ENCODE measurements around the gene PRKD2. TPM values are rescaled to one million over a fixed set of nuclear protein-coding genes. Genes with fewer than 3 reads are reported as not detected.
A peak's percentile ranks its signal among the peaks of the same experiment; 100 is the strongest.

The PRKD2 gene
- total and polyA plus RNA-seq, 8 donors = 7.0 to 50.6 (median 26.3) TPM

GRCh38 chr19:46710687-46711086, 6.2 kb downstream of the PRKD2 start:
- 78 to 85% (median 83%) methylated on average over 22 to 25 of the region's 25 CpGs for whole genome bisulfite sequencing, 5 donors
- Histone ChIP-seq H3K27ac (no peak overlapping the region), H3K27me3 (no peaks in the 10 kb centered on the region), H3K36me3 (peaks cover 25 to 64% (median 58%) of the 10 kb centered on the region in 4 donors), H3K4me1 (peaks cover 11 to 22% (median 19%) of the 10 kb centered on the region in 4 donors), H3K9me3 (no peaks in the 10 kb centered on the region), H3K4me3 (no peak overlapping the region)
- intact Hi-C loops (cut with DNase I; ENCODE audit: low total_unique reads) = no loop called here
- no peak for TF ChIP-seq POLR2AphosphoS5 (IDR thresholded peaks at IDR 0.05)
- no peak for DNase-seq

- H3K27ac ChIP-seq = no peak overlapping the region
- H3K36me3 ChIP-seq = peaks cover 47 to 95% (median 93%) of the 10 kb centered on the region in 4 donors
- intact Hi-C loops (cut with DNase I; ENCODE audit: low total_unique reads) = no loop called here
- 30 to 42% (median 34%) methylated on average over 16 to 21 of the region's 21 CpGs for WGBS, 5 donors
- DNase-seq = peak; percentile 80 to 85
- H3K4me3 ChIP-seq = no peak overlapping the region
- no peaks in the 10 kb centered on the region for H3K27me3 ChIP-seq
- TF ChIP-seq POLR2A (IDR thresholded peaks at IDR 0.05) (no peak), POLR2AphosphoS5 (IDR thresholded peaks at IDR 0.05) (peak in 1 of 3 donors; percentile 28), EP300 (IDR thresholded peaks at IDR 0.05) (no peak), CTCF (IDR thresholded peaks at IDR 0.05) (peak in 5 of 7 experiments; percentile 58 to 97 (median 97))
- no peaks in the 10 kb centered on the region for H3K9me3 ChIP-seq
- no peaks in the 10 kb centered on the region for H3K4me1 ChIP-seq
These were observed 12.4 kb downstream of the PRKD2 start for GRCh38 chr19:46704379-46705076.

GRCh38 chr19:46700704-46701103, 16.2 kb downstream of the PRKD2 start:
- intact Hi-C loops (cut with DNase I; ENCODE audit: low total_unique reads) = no loop called here
- Histone ChIP-seq H3K27ac (no peak overlapping the region), H3K36me3 (peaks cover 61 to 95% (median 85%) of the 10 kb centered on the region in 4 donors), H3K9me3 (no peaks in the 10 kb centered on the region), H3K4me1 (peaks cover 8 to 17% (median 16%) of the 10 kb centered on the region in 4 donors), H3K4me3 (no peak overlapping the region), H3K27me3 (no peaks in the 10 kb centered on the region)
- no peak for TF ChIP-seq POLR2A (IDR thresholded peaks at IDR 0.05)
- no peak for TF ChIP-seq EP300 (IDR thresholded peaks at IDR 0.05)
- no peak for TF ChIP-seq CTCF (IDR thresholded peaks at IDR 0.05)
- no peak for TF ChIP-seq POLR2AphosphoS5 (IDR thresholded peaks at IDR 0.05)
- no peak for DNase-seq
- 89 to 95% (median 92%) methylated on average over 12 to 13 of the region's 13 CpGs for WGBS, 5 donors

GRCh38 chr19:46698395-46699321, 18.3 kb downstream of the PRKD2 start:
- intact Hi-C loops (cut with DNase I; ENCODE audit: low total_unique reads) = no loop called here
- Histone ChIP-seq H3K27ac (peak overlapping the region in 1 of 5 donors; percentile 46), H3K27me3 (no peaks in the 10 kb centered on the region), H3K36me3 (peaks cover 81 to 98% (median 93%) of the 10 kb centered on the region in 4 donors), H3K9me3 (no peaks in the 10 kb centered on the region), H3K4me1 (peaks cover 8 to 17% (median 16%) of the 10 kb centered on the region in 4 donors), H3K4me3 (no peak overlapping the region)
- no peak for DNase-seq
- no peak for TF ChIP-seq POLR2AphosphoS5 (IDR thresholded peaks at IDR 0.05)
- no peak for TF ChIP-seq EP300 (IDR thresholded peaks at IDR 0.05)
- TF ChIP-seq POLR2A (IDR thresholded peaks at IDR 0.05) = no peak
- no peak for TF ChIP-seq CTCF (IDR thresholded peaks at IDR 0.05)
- 94 to 99% (median 97%) methylated on average over 11 of the region's 11 CpGs for WGBS, 5 donors
